ENCODE measurements around the gene TAF7.
"Not testable (repeated sequence)": the region's sequence is repeated elsewhere in the genome, so short reads cannot be mapped to it uniquely, and the experiment has no call there.

Gene TAF7

DNA sequence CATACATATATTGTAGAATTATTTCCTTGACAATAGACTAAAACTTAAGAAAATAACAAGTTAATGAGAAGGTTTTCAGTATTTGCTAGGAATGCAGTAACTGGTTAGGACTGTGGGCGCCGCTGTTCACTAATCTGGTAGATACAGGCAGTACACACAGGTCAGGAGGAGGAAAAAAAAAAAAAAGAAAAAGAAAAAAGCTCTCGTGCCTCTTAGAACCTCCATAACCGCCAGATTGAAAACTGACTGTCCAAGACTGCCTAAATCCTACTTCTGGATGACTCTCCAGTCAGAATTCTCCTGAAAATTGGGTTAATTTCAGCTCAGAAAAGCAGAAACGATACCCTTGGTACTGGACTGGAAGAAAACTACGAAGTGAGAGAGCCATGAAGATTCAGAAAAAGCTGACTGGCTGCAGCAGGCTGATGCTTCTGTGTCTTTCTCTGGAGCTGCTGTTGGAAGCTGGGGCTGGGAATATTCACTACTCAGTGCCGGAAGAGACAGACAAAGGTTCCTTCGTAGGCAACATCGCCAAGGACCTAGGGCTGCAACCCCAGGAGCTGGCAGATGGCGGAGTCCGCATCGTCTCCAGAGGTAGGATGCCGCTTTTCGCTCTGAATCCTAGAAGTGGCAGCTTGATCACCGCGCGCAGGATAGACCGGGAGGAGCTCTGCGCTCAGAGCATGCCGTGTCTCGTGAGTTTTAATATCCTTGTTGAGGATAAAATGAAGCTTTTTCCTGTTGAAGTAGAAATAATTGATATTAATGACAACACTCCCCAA is 9.9 kb upstream of the TAF7 start, which contains the start of gene PCDHGA1:
PCDHGA1 (plus strand) TSS at position 216 of the 782 bp plus-strand sequence.
- DNase-seq (ENCODE audit: low read depth) = peak; percentile 67
- TF ChIP-seq CTCF (conservative IDR thresholded peaks at IDR 0.05; ENCODE audit: low read depth, low read length) = peak; percentile 53
- H3K4me3 ChIP-seq (ENCODE audit: low read depth, low read length) = peak within 1 kb of the TSS; percentile 22

DNA sequence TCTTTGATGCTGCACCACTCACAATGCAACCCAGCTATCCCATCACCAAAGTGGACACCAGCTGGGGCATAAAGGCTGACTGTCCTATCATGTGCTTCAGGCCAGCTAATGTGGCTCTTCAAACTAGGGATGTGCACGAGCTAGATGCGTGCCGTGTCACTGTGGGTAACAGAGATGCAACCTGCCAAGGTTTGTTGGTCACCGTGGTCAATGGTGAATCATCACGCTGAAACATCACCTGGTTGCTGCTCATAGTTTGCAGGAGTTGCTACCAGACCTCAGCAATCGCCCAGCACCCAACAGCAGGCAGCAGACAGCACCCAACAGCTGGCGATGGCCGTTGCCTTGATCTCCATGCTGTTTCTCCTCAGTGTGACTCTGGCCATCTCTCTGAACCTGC is 7.6 kb upstream of the TAF7 start:
- no peak overlapping the region for H3K4me3 ChIP-seq (ENCODE audit: low read depth, low read length)
- no peak for DNase-seq (ENCODE audit: low read depth)

GRCh38 chr5:141326088-141326854 is 5.7 kb upstream of the TAF7 start:
- peak; percentile 79 for DNase-seq (ENCODE audit: low read depth)
- peak overlapping the region; percentile 59 for H3K4me3 ChIP-seq (ENCODE audit: low read depth, low read length)
- peak; percentile 82 for TF ChIP-seq CTCF (conservative IDR thresholded peaks at IDR 0.05; ENCODE audit: low read depth, low read length)

More for the DNA sequence above, 7.6 kb upstream of the TAF7 start:
- TF ChIP-seq CTCF (conservative IDR thresholded peaks at IDR 0.05; ENCODE audit: low read depth, low read length) = no peak

- no peak for TF ChIP-seq CTCF (conservative IDR thresholded peaks at IDR 0.05; ENCODE audit: low read depth, low read length)
- no peak overlapping the region for H3K4me3 ChIP-seq (ENCODE audit: low read depth, low read length)
- DNase-seq (ENCODE audit: low read depth) = no peak
Measured at GRCh38 chr5:141322261-141322660, 1.7 kb upstream of the TAF7 start.

DNA sequence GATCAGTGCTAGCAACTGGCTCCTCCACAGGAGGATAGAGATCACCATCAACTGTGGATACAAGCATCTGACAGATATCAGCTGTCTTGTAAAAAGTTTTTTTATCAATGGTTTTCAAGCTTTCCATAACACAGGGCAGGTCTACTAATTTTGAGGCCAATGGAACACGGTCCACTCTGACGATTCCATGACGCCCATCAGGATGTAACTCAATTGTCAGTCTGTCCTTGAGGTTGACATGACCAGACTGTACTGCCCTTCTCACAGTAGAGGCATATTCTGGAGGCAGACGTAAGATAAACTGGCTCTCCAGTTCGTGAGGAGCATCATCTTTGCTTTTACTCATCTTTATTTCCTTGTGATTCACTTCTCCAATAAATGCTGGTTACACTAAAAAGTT is 885 bp downstream of the TAF7 start:
- no peak for DNase-seq (ENCODE audit: low read depth)
- TF ChIP-seq CTCF (conservative IDR thresholded peaks at IDR 0.05; ENCODE audit: low read depth, low read length) = no peak
- peak overlapping the region; percentile 84 for H3K4me3 ChIP-seq (ENCODE audit: low read depth, low read length)

GRCh38 chr5:141319202-141319601 is 1.4 kb downstream of the TAF7 start:
- peak; percentile 13 for DNase-seq (ENCODE audit: low read depth)
- H3K4me3 ChIP-seq (ENCODE audit: low read depth, low read length) = no peak overlapping the region
- TF ChIP-seq CTCF (conservative IDR thresholded peaks at IDR 0.05; ENCODE audit: low read depth, low read length) = no peak

DNA sequence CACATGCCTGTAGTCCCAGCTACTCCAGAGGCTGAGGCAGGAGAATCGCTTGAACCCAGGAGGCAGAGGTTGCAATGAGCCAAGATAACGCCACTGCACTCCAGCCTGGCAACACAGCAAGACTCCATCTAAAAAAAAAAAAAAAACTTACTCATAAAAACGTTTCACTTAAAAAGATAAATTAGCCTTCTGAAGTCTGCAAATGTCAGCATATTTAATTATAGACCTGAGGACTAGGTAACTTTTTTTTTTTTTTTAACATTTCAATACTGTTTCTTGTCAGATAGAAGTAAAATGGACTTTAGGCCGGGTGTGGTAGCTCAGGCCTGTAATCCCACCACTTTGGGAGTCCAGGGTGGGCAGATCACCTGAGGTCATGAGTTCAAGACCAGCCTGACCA is 3.6 kb downstream of the TAF7 start:
- not testable (repeated sequence) for DNase-seq (ENCODE audit: low read depth); H3K4me3 ChIP-seq (ENCODE audit: low read depth, low read length)

Measured in choroid plexus epithelial cell (primary cell).